ENCODE measurements around the gene KRT13. TPM values are rescaled to one million over a fixed set of nuclear protein-coding genes. Genes with fewer than 3 reads are reported as not detected.
A peak's percentile ranks its signal among the peaks of the same experiment; 100 is the strongest.

KRT13 gene
- total and polyA plus RNA-seq, 2 of the 4 experiments (the other 2 are of a cell fraction) = 0.18 to 0.56 TPM

- H3K4ac ChIP-seq (ENCODE audit: low read depth, low read length) = no peak overlapping the region
- H2BK20ac ChIP-seq (ENCODE audit: low read depth, low read length) = no peak overlapping the region
- no peak for TF ChIP-seq MAZ (IDR thresholded peaks at IDR 0.05; ENCODE audit: borderline replicate concordance, low read depth, low read length)
- 0 out of 2 replicates have a peak, but pooled peaks have one; percentile 7 for TF ChIP-seq CEBPB (IDR thresholded peaks at IDR 0.05; ENCODE audit: low read depth, low read length)
- H2AK9ac ChIP-seq (replicated peaks; ENCODE audit: low read depth, low read length, poor library complexity) = no peak overlapping the region
- H3K4me1 ChIP-seq (ENCODE audit: control insufficient read depth, insufficient read depth, low read length) = peaks cover 16% of the 10 kb centered on the region
- no peak overlapping the region for H4K5ac ChIP-seq (ENCODE audit: low read depth, low read length)
- H3K56ac ChIP-seq (ENCODE audit: extremely low read depth, insufficient read depth, low read length) = no peak overlapping the region
- peaks cover 21% of the 10 kb centered on the region for H3K9me1 ChIP-seq (ENCODE audit: insufficient read depth, low read length)
- H2AFZ ChIP-seq (replicated peaks; ENCODE audit: low read length, poor library complexity) = no peak overlapping the region
- no peaks in the 10 kb centered on the region for H3K79me1 ChIP-seq (ENCODE audit: low read depth in 1 of 2, low read length in 2 of 2)
- no peak overlapping the region for H4K8ac ChIP-seq (ENCODE audit: low read depth in 2 of 2, low read length in 2 of 2)
- H3K14ac ChIP-seq (replicated peaks; ENCODE audit: low read depth, low read length) = no peak overlapping the region
- H3K9ac ChIP-seq (ENCODE audit: low read depth, low read length) = no peak overlapping the region
- no peaks in the 10 kb centered on the region for H3K27me3 ChIP-seq (ENCODE audit: control insufficient read depth, insufficient read depth, low read length)
- CTCF ChIA-PET = interaction anchor here (1.4 kb wide), 1 partner anchor 17 kb away, joined by 3 read pairs; no protein-coding TSS in a partner anchor
- no peak overlapping the region for H3K4me2 ChIP-seq (ENCODE audit: low read depth, low read length)
- no peak overlapping the region for H3K27ac ChIP-seq (ENCODE audit: insufficient read depth, low read length)
- no TSS peak for BruUV-seq (replicated peaks)
- in situ Hi-C loops (cut with MboI; ENCODE audit: low sequenced_read_pairs) (no loop called here), intact Hi-C loops (cut with micrococcal nuclease) (no loop called here), dilution Hi-C loops (cut with HindIII; ENCODE audit: low sequenced_read_pairs, unreplicated experiment) (no loop called here)
- H2BK15ac ChIP-seq (ENCODE audit: low read depth, low read length) = no peak overlapping the region
- H3K4me3 ChIP-seq (ENCODE audit: insufficient read depth, low read depth, low read length) = no peak overlapping the region
- no peak overlapping the region for H2AK5ac ChIP-seq (ENCODE audit: low read depth, low read length)
- DNase-seq (no peak), ATAC-seq (ENCODE audit: low read depth) (no peak)
- no peaks in the 10 kb centered on the region for H3K9me3 ChIP-seq (ENCODE audit: control insufficient read depth, insufficient read depth, low read length)
- no peaks in the 10 kb centered on the region for H3K36me3 ChIP-seq (ENCODE audit: control insufficient read depth, insufficient read depth, low read length)
- no peak overlapping the region for H3K18ac ChIP-seq (ENCODE audit: low read depth, low read length)
- WGBS, 2 experiments (ENCODE audit: extremely low coverage in 2 of 2, insufficient read length in 1 of 2) = 88% methylated on average over 6 of the region's 9 CpGs; no CpG with 5 or more reads in 1 of the 2 experiments
- no peak overlapping the region for H3K23ac ChIP-seq (ENCODE audit: low read depth, low read length)
- H2BK5ac ChIP-seq (ENCODE audit: low read depth, low read length, poor library complexity, severe bottlenecking) = no peak overlapping the region
- no peak overlapping the region for H4K91ac ChIP-seq (ENCODE audit: insufficient read depth, low read depth, low read length)
- H4K20me1 ChIP-seq (ENCODE audit: insufficient read depth, low read length) = no peaks in the 10 kb centered on the region
- POLR2A ChIA-PET (ENCODE audit: unreplicated experiment) = no interaction called here
- no peak overlapping the region for H2BK120ac ChIP-seq (ENCODE audit: low read depth, low read length)
Measured at GRCh38 chr17:41532947-41533570, 27.6 kb upstream of the KRT13 start.

All from IMR-90 (cell line).